Measurements from ENCODE around the gene CSNK2A2.

Gene CSNK2A2

GRCh38 chr16:58114827-58115825 lies 82.8 kb downstream of the CSNK2A2 start:
- TF ChIP-seq, protein P1, sequence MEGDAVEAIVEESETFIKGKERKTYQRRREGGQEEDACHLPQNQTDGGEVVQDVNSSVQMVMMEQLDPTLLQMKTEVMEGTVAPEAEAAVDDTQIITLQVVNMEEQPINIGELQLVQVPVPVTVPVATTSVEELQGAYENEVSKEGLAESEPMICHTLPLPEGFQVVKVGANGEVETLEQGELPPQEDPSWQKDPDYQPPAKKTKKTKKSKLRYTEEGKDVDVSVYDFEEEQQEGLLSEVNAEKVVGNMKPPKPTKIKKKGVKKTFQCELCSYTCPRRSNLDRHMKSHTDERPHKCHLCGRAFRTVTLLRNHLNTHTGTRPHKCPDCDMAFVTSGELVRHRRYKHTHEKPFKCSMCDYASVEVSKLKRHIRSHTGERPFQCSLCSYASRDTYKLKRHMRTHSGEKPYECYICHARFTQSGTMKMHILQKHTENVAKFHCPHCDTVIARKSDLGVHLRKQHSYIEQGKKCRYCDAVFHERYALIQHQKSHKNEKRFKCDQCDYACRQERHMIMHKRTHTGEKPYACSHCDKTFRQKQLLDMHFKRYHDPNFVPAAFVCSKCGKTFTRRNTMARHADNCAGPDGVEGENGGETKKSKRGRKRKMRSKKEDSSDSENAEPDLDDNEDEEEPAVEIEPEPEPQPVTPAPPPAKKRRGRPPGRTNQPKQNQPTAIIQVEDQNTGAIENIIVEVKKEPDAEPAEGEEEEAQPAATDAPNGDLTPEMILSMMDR (IDR thresholded peaks at IDR 0.05; ENCODE audit: insufficient read depth, missing control alignments): no peak
- DNase-seq (ENCODE audit: insufficient read length, low spot score) (no peak), FAIRE-seq (no peak)

DNA sequence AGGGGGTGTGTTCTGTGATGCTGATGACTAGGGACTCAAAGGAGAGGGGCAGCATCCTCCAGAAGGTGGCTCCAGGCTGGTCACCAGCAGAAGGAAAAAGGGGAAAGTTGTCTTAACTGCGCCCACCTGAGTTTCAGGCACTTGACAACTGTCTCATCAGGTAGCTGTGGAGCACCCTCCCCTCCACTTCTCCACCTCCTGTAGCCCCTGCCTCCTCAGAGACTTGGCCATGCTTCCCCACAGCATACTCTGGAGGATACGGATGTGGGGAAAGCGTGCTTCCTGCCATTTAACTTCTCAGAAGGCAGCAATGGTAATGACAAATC lies 86.6 kb downstream of the CSNK2A2 start:
- FAIRE-seq (no peak), DNase-seq (ENCODE audit: insufficient read length, low spot score) (no peak)
- TF ChIP-seq, protein P1 (IDR thresholded peaks at IDR 0.05; ENCODE audit: insufficient read depth, missing control alignments): no peak

GRCh38 chr16:58110571-58111301 lies 87.2 kb downstream of the CSNK2A2 start:
- TF ChIP-seq, protein P1 (IDR thresholded peaks at IDR 0.05; ENCODE audit: insufficient read depth, missing control alignments): no peak
- DNase-seq (ENCODE audit: insufficient read length, low spot score) (no peak), FAIRE-seq (no peak)

DNA sequence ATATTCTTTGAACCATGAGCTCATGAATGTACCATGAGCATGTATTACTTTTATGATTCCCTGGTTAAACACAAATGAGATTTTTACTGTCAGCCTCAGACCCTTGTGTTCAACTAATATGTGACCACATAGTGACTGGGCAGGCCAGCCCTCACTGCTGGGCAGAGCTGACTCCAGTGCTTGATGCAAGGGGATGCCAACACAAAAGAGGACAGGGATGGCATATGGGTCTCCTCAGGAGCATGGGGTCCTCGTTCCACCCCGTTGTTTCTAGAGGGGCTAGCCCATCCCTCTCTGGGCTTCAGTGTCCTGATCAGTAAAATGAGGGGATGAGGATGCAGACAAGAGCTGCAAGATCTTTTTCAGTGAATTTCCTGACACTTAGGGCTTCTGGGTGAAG lies 88.0 kb downstream of the CSNK2A2 start:
- FAIRE-seq (no peak), DNase-seq (ENCODE audit: insufficient read length, low spot score) (no peak)
- TF ChIP-seq, protein P1 (IDR thresholded peaks at IDR 0.05; ENCODE audit: insufficient read depth, missing control alignments): no peak

GRCh38 chr16:58109330-58109729 lies 88.6 kb downstream of the CSNK2A2 start:
- no peak for FAIRE-seq
- TF ChIP-seq, protein P1 (IDR thresholded peaks at IDR 0.05; ENCODE audit: insufficient read depth, missing control alignments): no peak
- DNase-seq (ENCODE audit: insufficient read length, low spot score): no peak

Measured in D721Med (cell line).